H9 (cell line): ENCODE measurements around the gene RMC1. TPM values are rescaled to one million over a fixed set of nuclear protein-coding genes. Genes with fewer than 3 reads are reported as not detected.

ENCODE experiments used
- DNase-seq: peaks from one replicate; pipeline ENCODE4 v3.0.0-alpha.2; 2017
- H2AFZ ChIP-seq: one replicate; pipeline ENCODE4 v1.6.1; 2013; ENCODE audit warnings: mild to moderate bottlenecking, low read length, control low read depth, moderate library complexity
- H2AK5ac ChIP-seq: 2 replicates; pipeline ENCODE4 v1.6.1; 2013; ENCODE audit warnings: low read length, control low read depth, mixed read lengths; ENCODE audit not compliant: insufficient read length
- H2BK120ac ChIP-seq: one replicate; pipeline ENCODE4 v1.6.1; 2013; ENCODE audit warnings: low read depth, mild to moderate bottlenecking, low read length, control low read depth, inconsistent platforms; ENCODE audit not compliant: poor library complexity, severe bottlenecking
- H2BK12ac ChIP-seq: 2 replicates; pipeline ENCODE4 v1.6.1; 2013; ENCODE audit warnings: low read length, control low read depth, mixed read lengths, low read depth; ENCODE audit not compliant: insufficient read length
- H2BK15ac ChIP-seq: 2 replicates; pipeline ENCODE4 v1.6.1; 2013; ENCODE audit warnings: low read depth, low read length, control low read depth
- H2BK20ac ChIP-seq: one replicate; pipeline ENCODE4 v1.6.1; 2013; ENCODE audit warnings: low read depth, mild to moderate bottlenecking, low read length, control low read depth, inconsistent platforms; ENCODE audit not compliant: poor library complexity, severe bottlenecking
- H2BK5ac ChIP-seq: 2 replicates; pipeline ENCODE4 v1.6.1; 2013; ENCODE audit warnings: low read length, control low read depth, mixed read lengths; ENCODE audit not compliant: insufficient read length
- H3K14ac ChIP-seq: 2 replicates; pipeline ENCODE4 v1.6.1; 2013; ENCODE audit warnings: low read length, control low read depth; ENCODE audit not compliant: insufficient read depth
- H3K18ac ChIP-seq: 2 replicates; pipeline ENCODE4 v1.6.1; 2013; ENCODE audit warnings: low read depth, mild to moderate bottlenecking, mixed read lengths, low read length, control low read depth; ENCODE audit not compliant: insufficient read length
- H3K23ac ChIP-seq: 2 replicates; pipeline ENCODE4 v1.6.1; 2013; ENCODE audit warnings: low read length, control low read depth, mixed read lengths, low read depth; ENCODE audit not compliant: insufficient read length
- H3K23me2 ChIP-seq: 2 replicates; pipeline ENCODE4 v1.6.1; 2013; ENCODE audit warnings: low read depth, mild to moderate bottlenecking, mixed read lengths, low read length, control low read depth; ENCODE audit not compliant: insufficient read length, poor library complexity, severe bottlenecking
- H3K27ac ChIP-seq: 2 replicates; pipeline ENCODE4 v1.5.1; 2013; ENCODE audit warnings: low read length, control low read depth, mixed read lengths, low read depth; ENCODE audit not compliant: insufficient read length
- H3K27me3 ChIP-seq: 2 replicates; pipeline ENCODE4 v1.6.1; 2013; ENCODE audit warnings: low read length, control low read depth, inconsistent platforms; ENCODE audit not compliant: insufficient read depth
- H3K4ac ChIP-seq: 2 replicates; pipeline ENCODE4 v1.6.1; 2013; ENCODE audit warnings: low read depth, mild to moderate bottlenecking, control low read depth, inconsistent platforms, low read length, moderate library complexity
- H3K4me1 ChIP-seq: 2 replicates; pipeline ENCODE4 v1.6.1; 2013; ENCODE audit warnings: low read length, control low read depth, inconsistent platforms; ENCODE audit not compliant: insufficient read depth
- H3K4me2 ChIP-seq: 2 replicates; pipeline ENCODE4 v1.6.1; 2013; ENCODE audit warnings: low read length, control low read depth, mixed read lengths; ENCODE audit not compliant: insufficient read length, insufficient read depth
- H3K56ac ChIP-seq: 2 replicates; pipeline ENCODE4 v1.6.1; 2013; ENCODE audit warnings: low read depth, mild to moderate bottlenecking, mixed read lengths, low read length, control low read depth; ENCODE audit not compliant: insufficient read length
- H3K79me1 ChIP-seq: 2 replicates; pipeline ENCODE4 v1.6.1; 2013; ENCODE audit warnings: low read depth, mild to moderate bottlenecking, moderate library complexity, low read length, control low read depth, inconsistent platforms; ENCODE audit not compliant: insufficient read depth, poor library complexity, severe bottlenecking
- H3K79me2 ChIP-seq: 2 replicates; pipeline ENCODE4 v1.6.1; 2013; ENCODE audit warnings: low read length, control low read depth, inconsistent platforms; ENCODE audit not compliant: insufficient read depth
- H3K9ac ChIP-seq: 2 replicates; pipeline ENCODE4 v1.6.1; 2013; ENCODE audit warnings: low read length, control low read depth, mixed read lengths; ENCODE audit not compliant: insufficient read length; ENCODE audit errors: extremely low read depth
- H3K9me3 ChIP-seq: one replicate; pipeline ENCODE4 v1.6.1; 2013; ENCODE audit warnings: low read depth, low read length, inconsistent platforms; ENCODE audit not compliant: control insufficient read depth
- H3T11ph ChIP-seq: one replicate; pipeline ENCODE4 v1.6.1; 2013; ENCODE audit warnings: mild to moderate bottlenecking, low read length, control low read depth, inconsistent platforms
- H4K20me1 ChIP-seq: one replicate; pipeline ENCODE4 v1.6.1; 2013; ENCODE audit not compliant: control insufficient read depth, insufficient read length, insufficient read depth
- H4K5ac ChIP-seq: 2 replicates; pipeline ENCODE4 v1.6.1; 2013; ENCODE audit warnings: low read depth, mild to moderate bottlenecking, mixed read lengths, low read length, control low read depth; ENCODE audit not compliant: insufficient read length
- H4K8ac ChIP-seq: replicated peaks from 2 replicates; pipeline ENCODE4 v1.6.1; 2013; ENCODE audit warnings: low read length, control low read depth, mixed read lengths, low read depth; ENCODE audit not compliant: insufficient read length
- H4K91ac ChIP-seq: 2 replicates; pipeline ENCODE4 v1.6.1; 2013; ENCODE audit warnings: low read depth, mild to moderate bottlenecking, moderate library complexity, mixed read lengths, low read length, control low read depth; ENCODE audit not compliant: insufficient read length
- H3K27ac Mint-ChIP-seq, 3 experiments: 2 replicates in 2 of 3; 3 replicates in 1 of 3; pipeline ENCODE4 v1.8.0; 2020 to 2021; ENCODE audit warnings: mixed read lengths in 3 of 3, mild to moderate bottlenecking in 1 of 3, moderate library complexity in 1 of 3
- H3K27me3 Mint-ChIP-seq: 2 replicates; pipeline ENCODE4 v1.8.0; 2021; ENCODE audit warnings: low read depth, mild to moderate bottlenecking, moderate library complexity, mixed read lengths
- H3K36me3 Mint-ChIP-seq, 3 experiments: 2 replicates in 2 of 3; 3 replicates in 1 of 3; pipeline ENCODE4 v1.8.0; 2020 to 2021; ENCODE audit warnings: low read depth in 3 of 3, mixed read lengths in 3 of 3; ENCODE audit not compliant: insufficient read depth in 1 of 3
- H3K4me1 Mint-ChIP-seq, 2 experiments: 2 replicates each; pipeline ENCODE4 v1.8.0; 2020; ENCODE audit warnings: mixed read lengths in 2 of 2
- H3K4me3 Mint-ChIP-seq, 2 experiments: 2 replicates in 1 of 2; 3 replicates in 1 of 2; pipeline ENCODE4 v1.8.0; 2020 to 2021; ENCODE audit warnings: mild to moderate bottlenecking in 2 of 2, mixed read lengths in 2 of 2, moderate library complexity in 1 of 2
- H3K9me3 Mint-ChIP-seq, 2 experiments: 2 replicates in 1 of 2; 3 replicates in 1 of 2; pipeline ENCODE4 v1.8.0; 2020; ENCODE audit warnings: mild to moderate bottlenecking in 2 of 2, mixed read lengths in 2 of 2, moderate library complexity in 1 of 2
- CTCF ChIP-seq: fragments of 200-600 bp; sonication (generic); conservative IDR thresholded peaks from 3 replicates; pipeline ENCODE4 v1.8.0; 2021; ENCODE audit warnings: antibody characterized with exemption, mild to moderate bottlenecking
- WGBS: extraction: QIAGEN DNeasy Blood & Tissue Kit; methylation state at CpG from one replicate; pipeline ENCODE4 v1.1.7; 2013; ENCODE audit warnings: missing lambda C conversion rate, low lambda C conversion rate, mixed read lengths; ENCODE audit not compliant: insufficient read length; ENCODE audit errors: extremely low coverage; 5-methylcytosine and 5-hydroxymethylcytosine counted together
- total RNA-seq: library from RNA; stranded (reverse); gene quantifications from 2 replicates; pipeline ENCODE4 v1.2.1, GENCODE V29; 2021

The RMC1 gene
- total RNA-seq, 1 experiment from 2014 or later, result 21.3 TPM

GRCh38 chr18:23547846-23548245 is 44.5 kb downstream of the RMC1 start:
- Histone ChIP-seq H3K4me1 (no peaks in the 10 kb centered on the region), H3K4ac (no peak overlapping the region), H4K8ac (no peak overlapping the region), H2BK15ac (no peak overlapping the region), H2BK20ac (no peak overlapping the region), H4K20me1 (no peaks in the 10 kb centered on the region), H3K23me2 (no peaks in the 10 kb centered on the region), H3T11ph (no peak overlapping the region), H3K4me2 (no peak overlapping the region), H4K5ac (no peak overlapping the region), H2BK5ac (no peak overlapping the region), H2AFZ (no peak overlapping the region), H3K79me1 (no peaks in the 10 kb centered on the region), H3K14ac (no peak overlapping the region), H3K23ac (no peak overlapping the region), H3K27ac (no peak overlapping the region), H2AK5ac (no peak overlapping the region), H3K27me3 (no peaks in the 10 kb centered on the region), H3K56ac (no peak overlapping the region), H3K79me2 (no peaks in the 10 kb centered on the region), H3K9ac (no peak overlapping the region), H4K91ac (no peak overlapping the region), H3K18ac (no peak overlapping the region), H2BK120ac (no peak overlapping the region), H3K9me3 (no peaks in the 10 kb centered on the region), H2BK12ac (no peak overlapping the region)
- Mint-ChIP-seq H3K9me3 (no peaks in the 10 kb centered on the region), H3K27ac (no peak overlapping the region; a peak in 1 of 7 replicates), H3K27me3 (no peaks in the 10 kb centered on the region), H3K4me3 (no peak overlapping the region), H3K36me3 (peaks cover 23 to 77% (median 50%) of the 10 kb centered on the region in 3 experiments), H3K4me1 (no peaks in the 10 kb centered on the region)
- no CpG with 5 or more reads among the region's 3 CpGs for WGBS
- no peak for TF ChIP-seq CTCF
- no peak for DNase-seq
